Esophagus muscularis mucosa (tissue), 4 donors: Measurements from ENCODE around the gene CEBPE. TPM values are rescaled to one million over a fixed set of nuclear protein-coding genes. Genes with fewer than 3 reads are reported as not detected.

Experiments used
- DNase-seq: peaks from one replicate; pipeline ENCODE4 v3.0.0-alpha.2; 2017; ENCODE audit errors: extremely low spot score
- H3K27ac ChIP-seq, 4 donors: fragments of 200-600 bp; sonication (generic); replicated peaks in 1 of 4; 1 replicate in 3 of 4; 2 replicates in 1 of 4; pipeline ENCODE4 v1.5.1; 2016 to 2019; ENCODE audit warnings: mild to moderate bottlenecking in 1 of 4
- H3K27me3 ChIP-seq, 4 donors: fragments of 200-600 bp; sonication (generic); one replicate each; pipeline versions ENCODE4 v1.5.1 to v1.6.0; 2016 to 2019
- H3K36me3 ChIP-seq, 4 donors: fragments of 200-600 bp; sonication (generic); one replicate each; pipeline ENCODE4 v1.5.1; 2016 to 2019
- H3K4me1 ChIP-seq, 4 donors: fragments of 200-600 bp; sonication (generic); one replicate each; pipeline ENCODE4 v1.5.1; 2016 to 2019
- H3K4me3 ChIP-seq, 4 donors: fragments of 200-600 bp; sonication (generic); 1 replicate in 2 of 4; 2 replicates in 2 of 4; pipeline ENCODE4 v1.5.1; 2016 to 2019; ENCODE audit warnings: mild to moderate bottlenecking in 4 of 4, moderate library complexity in 1 of 4
- H3K9me3 ChIP-seq, 4 donors: fragments of 200-600 bp; sonication (generic); 1 replicate in 3 of 4; 2 replicates in 1 of 4; pipeline ENCODE4 v1.5.1; 2016 to 2019
- EP300 ChIP-seq: sonication (generic); formaldehyde crosslinking; IDR thresholded peaks from one replicate; pipeline ENCODE4 v1.6.1; 2017; ENCODE audit warnings: antibody characterized with exemption
- POLR2A ChIP-seq: fragments of 450-650 bp; IDR thresholded peaks from one replicate; pipeline ENCODE4 v1.6.1; 2017; ENCODE audit warnings: antibody characterized with exemption, moderate library complexity, mild to moderate bottlenecking, low read depth
- POLR2AphosphoS5 ChIP-seq, 2 donors: sonication (generic); formaldehyde crosslinking; IDR thresholded peaks; one replicate each; pipeline ENCODE4 v1.6.1; 2017; ENCODE audit warnings: antibody characterized with exemption in 2 of 2
- WGBS: methylation state at CpG from one replicate; pipeline ENCODE4 v1.1.5; 2018; 5-methylcytosine and 5-hydroxymethylcytosine counted together
- intact Hi-C: fragments of 100-400 bp; cut with DNase I; formaldehyde crosslinking; loops from one replicate; pipeline ENCODE4 v1.15.1; 2023
- total RNA-seq, 4 donors: library from RNA; depleted of rRNA; stranded (reverse); fragments of >200 nt; gene quantifications; one replicate each; pipeline versions ENCODE4 v1.1.0 to v1.2.1, GENCODE V29; 2016
- TF ChIP-seq, protein P1 (sequence below), 3 experiments: fragments of 200-600 bp in 2 of 3; fragments of 450-650 bp in 1 of 3; sonication (generic) in 2 of 3; IDR thresholded peaks; one replicate each; pipeline ENCODE4 v1.5.1; 2017 to 2019; ENCODE audit warnings: antibody characterized with exemption in 3 of 3, mild to moderate bottlenecking in 2 of 3, moderate library complexity in 1 of 3

The CEBPE gene
- total RNA-seq, 4 donors from 2014 or later: 0.57 TPM; not detected in 3

DNA sequence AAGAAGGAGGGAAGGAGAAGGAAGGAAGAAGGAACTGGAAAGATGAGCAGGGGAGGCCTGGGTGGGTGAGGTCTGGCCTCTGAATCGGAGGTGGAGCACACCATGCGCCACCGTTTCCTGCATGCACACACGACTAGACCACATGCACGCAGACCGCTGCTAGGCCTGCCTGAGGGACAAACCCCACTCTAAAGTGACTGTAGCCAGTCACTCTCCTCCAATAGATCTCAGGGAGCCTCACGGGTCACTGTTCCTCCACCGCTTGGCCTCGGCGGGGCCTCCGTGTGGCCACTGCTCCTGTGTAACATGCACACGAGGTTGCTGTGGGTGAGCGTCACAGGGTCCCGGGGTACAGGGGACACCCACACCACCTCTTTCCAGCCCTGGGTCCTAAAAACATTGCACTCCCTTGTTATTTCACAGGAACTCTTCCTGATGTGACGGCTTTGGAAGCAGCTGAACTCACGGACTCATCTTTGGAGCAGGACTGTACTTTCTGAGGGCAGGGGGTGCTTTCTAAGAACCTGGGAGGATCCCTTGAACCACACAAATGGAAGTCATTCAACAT is 17.6 kb upstream of the CEBPE start:
- no peak for DNase-seq
- 93% methylated on average over 16 of the region's 16 CpGs for WGBS
- peak overlapping the region in 2 of 4 donors; percentile 50 to 94 for H3K27ac ChIP-seq
- no peak overlapping the region for H3K4me3 ChIP-seq
- intact Hi-C loops: no loop called here
- H3K4me1 ChIP-seq: peaks cover 8 to 28% (median 23%) of the 10 kb centered on the region in 4 donors
- H3K36me3 ChIP-seq: peaks cover 19 to 75% (median 51%) of the 10 kb centered on the region in 4 donors
- no peaks in the 10 kb centered on the region for H3K9me3 ChIP-seq
- TF ChIP-seq POLR2AphosphoS5 (IDR thresholded peaks at IDR 0.05) (no peak), EP300 (no peak), POLR2A (no peak)
- TF ChIP-seq, protein P1, sequence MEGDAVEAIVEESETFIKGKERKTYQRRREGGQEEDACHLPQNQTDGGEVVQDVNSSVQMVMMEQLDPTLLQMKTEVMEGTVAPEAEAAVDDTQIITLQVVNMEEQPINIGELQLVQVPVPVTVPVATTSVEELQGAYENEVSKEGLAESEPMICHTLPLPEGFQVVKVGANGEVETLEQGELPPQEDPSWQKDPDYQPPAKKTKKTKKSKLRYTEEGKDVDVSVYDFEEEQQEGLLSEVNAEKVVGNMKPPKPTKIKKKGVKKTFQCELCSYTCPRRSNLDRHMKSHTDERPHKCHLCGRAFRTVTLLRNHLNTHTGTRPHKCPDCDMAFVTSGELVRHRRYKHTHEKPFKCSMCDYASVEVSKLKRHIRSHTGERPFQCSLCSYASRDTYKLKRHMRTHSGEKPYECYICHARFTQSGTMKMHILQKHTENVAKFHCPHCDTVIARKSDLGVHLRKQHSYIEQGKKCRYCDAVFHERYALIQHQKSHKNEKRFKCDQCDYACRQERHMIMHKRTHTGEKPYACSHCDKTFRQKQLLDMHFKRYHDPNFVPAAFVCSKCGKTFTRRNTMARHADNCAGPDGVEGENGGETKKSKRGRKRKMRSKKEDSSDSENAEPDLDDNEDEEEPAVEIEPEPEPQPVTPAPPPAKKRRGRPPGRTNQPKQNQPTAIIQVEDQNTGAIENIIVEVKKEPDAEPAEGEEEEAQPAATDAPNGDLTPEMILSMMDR (IDR thresholded peaks at IDR 0.05): no peak
- H3K27me3 ChIP-seq: no peaks in the 10 kb centered on the region

DNA sequence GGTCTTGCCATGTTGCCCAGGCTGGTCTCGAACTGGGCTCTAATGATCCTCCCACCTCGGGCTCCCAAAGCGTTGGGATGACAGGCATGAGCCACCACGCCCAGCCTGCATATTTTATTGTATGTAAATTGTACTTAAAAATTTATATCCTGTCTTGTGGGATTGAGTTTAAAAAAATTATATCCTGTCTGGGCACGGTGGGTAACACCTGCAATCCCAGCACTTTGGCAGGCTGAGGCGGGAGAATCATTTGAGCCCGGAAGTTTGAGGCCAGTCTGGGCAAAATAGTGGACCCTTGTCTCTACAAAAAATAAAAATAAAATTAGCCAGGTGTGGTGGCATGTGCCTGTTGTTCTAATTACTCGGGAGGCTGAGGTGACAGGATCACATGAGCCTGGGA is 13.9 kb upstream of the CEBPE start:
- WGBS: 82% methylated on average over 8 of the region's 8 CpGs
- H3K4me1 ChIP-seq: peaks cover 4 to 33% (median 30%) of the 10 kb centered on the region in 4 donors
- intact Hi-C loops: no loop called here
- peaks cover 17 to 68% (median 54%) of the 10 kb centered on the region in 4 donors for H3K36me3 ChIP-seq
- H3K27ac ChIP-seq: no peak overlapping the region
- no peaks in the 10 kb centered on the region for H3K27me3 ChIP-seq
- H3K4me3 ChIP-seq: no peak overlapping the region
- DNase-seq: no peak
- no peaks in the 10 kb centered on the region for H3K9me3 ChIP-seq
- TF ChIP-seq POLR2A (no peak), POLR2AphosphoS5 (IDR thresholded peaks at IDR 0.05) (no peak), EP300 (no peak)
- TF ChIP-seq, protein P1 (IDR thresholded peaks at IDR 0.05): no peak

DNA sequence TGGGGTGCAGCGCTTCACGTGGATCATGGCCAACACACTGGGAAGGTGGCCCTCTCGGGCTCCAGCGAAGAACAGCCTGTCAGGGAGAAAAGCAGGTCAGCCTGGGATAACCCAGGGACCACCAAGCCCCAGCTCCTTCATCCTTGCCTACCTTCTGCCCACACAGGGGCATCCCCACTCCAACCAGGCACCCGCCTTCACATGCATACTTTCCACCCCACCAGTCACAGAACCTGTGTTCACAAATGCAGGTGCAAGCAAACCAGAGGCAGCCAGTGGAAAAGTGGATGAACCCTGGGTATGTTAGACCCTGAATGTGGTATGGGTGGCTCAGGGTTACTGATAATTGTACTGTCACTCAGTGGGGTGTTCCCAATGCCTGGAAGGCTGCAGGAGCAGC is 12.4 kb upstream of the CEBPE start:
- TF ChIP-seq POLR2A: no peak
- no peak for TF ChIP-seq POLR2AphosphoS5 (IDR thresholded peaks at IDR 0.05)
- TF ChIP-seq, protein P1 (IDR thresholded peaks at IDR 0.05): no peak
- no peak for TF ChIP-seq EP300
- WGBS: 76% methylated on average over 5 of the region's 5 CpGs
- H3K36me3 ChIP-seq: peaks cover 18 to 68% (median 58%) of the 10 kb centered on the region in 4 donors

DNA sequence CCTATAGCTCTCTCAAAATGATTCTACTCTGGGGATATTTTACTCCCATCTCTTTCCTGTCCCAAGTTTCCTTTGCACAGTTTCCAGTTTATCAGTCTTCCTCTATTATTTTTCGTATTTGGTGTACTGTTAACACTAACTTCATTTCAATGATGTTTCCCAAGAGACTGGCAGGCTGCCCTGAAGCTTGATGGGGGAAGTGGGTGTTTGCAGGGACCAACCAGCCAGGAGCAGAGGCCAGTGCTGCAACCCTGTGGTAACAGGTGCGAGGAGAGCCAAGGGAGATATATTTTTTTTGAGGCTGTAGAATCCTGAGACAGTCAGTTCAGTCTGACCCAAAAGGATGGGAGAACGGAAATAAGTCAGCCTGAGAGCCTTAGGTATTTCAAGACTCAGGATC is 11.8 kb upstream of the CEBPE start:
- H3K27me3 ChIP-seq: no peaks in the 10 kb centered on the region
- 43% methylated on average over 3 of the region's 3 CpGs for WGBS
- DNase-seq: no peak
- no peak overlapping the region for H3K4me3 ChIP-seq
- H3K36me3 ChIP-seq: peaks cover 18 to 65% (median 54%) of the 10 kb centered on the region in 4 donors
- TF ChIP-seq EP300 (no peak), POLR2AphosphoS5 (IDR thresholded peaks at IDR 0.05) (peak; percentile 32 to 34)
- TF ChIP-seq, protein P1 (IDR thresholded peaks at IDR 0.05): no peak
- H3K9me3 ChIP-seq: no peaks in the 10 kb centered on the region
- H3K4me1 ChIP-seq: peaks cover 0 to 28% (median 27%) of the 10 kb centered on the region in 4 donors
- intact Hi-C loops: no loop called here
- peak overlapping the region; percentile 29 to 64 (median 54) for H3K27ac ChIP-seq

More for the DNA sequence above, 12.4 kb upstream of the CEBPE start:
- H3K27me3 ChIP-seq: no peaks in the 10 kb centered on the region
- intact Hi-C loops: no loop called here
- no peaks in the 10 kb centered on the region for H3K9me3 ChIP-seq
- no peak for DNase-seq
- H3K4me3 ChIP-seq: no peak overlapping the region
- H3K4me1 ChIP-seq: peaks cover 0 to 22% (median 22%) of the 10 kb centered on the region in 4 donors
- peak overlapping the region; percentile 29 to 64 (median 54) for H3K27ac ChIP-seq
